Neutrophil (primary cell): ENCODE results near the gene RER1.

Source experiments
- H3K27ac ChIP-seq: fragments of 200-600 bp; sonication (generic); 2 replicates; pipeline ENCODE4 v1.5.1; 2016; ENCODE audit warnings: mild to moderate bottlenecking, moderate library complexity
- H3K27me3 ChIP-seq: fragments of 200-600 bp; sonication (generic); 2 replicates; pipeline ENCODE4 v1.6.0; 2016; ENCODE audit warnings: mild to moderate bottlenecking
- H3K36me3 ChIP-seq: fragments of 200-600 bp; sonication (generic); 2 replicates; pipeline ENCODE4 v1.5.1; 2017
- H3K4me1 ChIP-seq, 2 experiments: fragments of 200-600 bp in 1 of 2; sonication (generic) in 1 of 2; 1 replicate in 1 of 2; 2 replicates in 1 of 2; pipeline versions ENCODE4 v1.5.1 to v1.6.1; 2013 to 2016; ENCODE audit warnings: low read depth in 1 of 2, low read length in 1 of 2, mild to moderate bottlenecking in 1 of 2, moderate library complexity in 1 of 2; ENCODE audit not compliant: control insufficient read depth in 1 of 2, insufficient read depth in 1 of 2
- H3K4me3 ChIP-seq, 2 experiments: fragments of 200-600 bp in 1 of 2; sonication (generic) in 1 of 2; 1 replicate in 1 of 2; 2 replicates in 1 of 2; pipeline ENCODE4 v1.5.1; 2013 to 2016; ENCODE audit warnings: low read depth in 1 of 2, low read length in 1 of 2, mild to moderate bottlenecking in 1 of 2, moderate library complexity in 1 of 2
- H3K9me3 ChIP-seq: fragments of 200-600 bp; sonication (generic); 2 replicates; pipeline ENCODE4 v1.5.1; 2016
- TF ChIP-seq, protein P1 (sequence below): fragments of 200-600 bp; sonication (generic); IDR thresholded peaks from 2 replicates; pipeline ENCODE4 v1.5.1; 2016; ENCODE audit warnings: antibody characterized with exemption

RER1 gene

DNA sequence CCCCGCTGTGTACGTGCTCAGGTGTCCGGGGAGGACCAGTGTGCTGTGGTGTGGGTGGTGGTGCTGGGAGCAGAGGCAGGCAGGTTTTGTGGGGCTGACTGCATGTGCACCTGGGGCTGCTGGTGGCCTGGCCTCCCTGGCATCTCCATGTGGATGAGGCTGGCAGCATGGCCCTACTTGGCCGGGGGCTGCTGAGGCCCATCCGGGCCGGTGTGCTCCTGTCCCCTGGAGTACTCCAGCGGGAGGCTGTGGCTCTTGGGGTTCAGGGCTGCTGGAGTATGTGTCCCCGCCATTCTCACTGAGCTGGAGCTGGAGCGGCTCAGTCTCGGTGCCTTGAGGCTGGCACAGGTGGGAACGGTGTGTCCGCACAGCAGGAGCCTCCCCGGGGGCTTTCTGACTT, 41.6 kb downstream of the RER1 start:
- Histone ChIP-seq H3K4me1 (no peaks in the 10 kb centered on the region), H3K27me3 (peaks cover 36% of the 10 kb centered on the region), H3K27ac (no peak overlapping the region), H3K4me3 (no peak overlapping the region), H3K9me3 (no peaks in the 10 kb centered on the region), H3K36me3 (no peaks in the 10 kb centered on the region)
- TF ChIP-seq, protein P1, sequence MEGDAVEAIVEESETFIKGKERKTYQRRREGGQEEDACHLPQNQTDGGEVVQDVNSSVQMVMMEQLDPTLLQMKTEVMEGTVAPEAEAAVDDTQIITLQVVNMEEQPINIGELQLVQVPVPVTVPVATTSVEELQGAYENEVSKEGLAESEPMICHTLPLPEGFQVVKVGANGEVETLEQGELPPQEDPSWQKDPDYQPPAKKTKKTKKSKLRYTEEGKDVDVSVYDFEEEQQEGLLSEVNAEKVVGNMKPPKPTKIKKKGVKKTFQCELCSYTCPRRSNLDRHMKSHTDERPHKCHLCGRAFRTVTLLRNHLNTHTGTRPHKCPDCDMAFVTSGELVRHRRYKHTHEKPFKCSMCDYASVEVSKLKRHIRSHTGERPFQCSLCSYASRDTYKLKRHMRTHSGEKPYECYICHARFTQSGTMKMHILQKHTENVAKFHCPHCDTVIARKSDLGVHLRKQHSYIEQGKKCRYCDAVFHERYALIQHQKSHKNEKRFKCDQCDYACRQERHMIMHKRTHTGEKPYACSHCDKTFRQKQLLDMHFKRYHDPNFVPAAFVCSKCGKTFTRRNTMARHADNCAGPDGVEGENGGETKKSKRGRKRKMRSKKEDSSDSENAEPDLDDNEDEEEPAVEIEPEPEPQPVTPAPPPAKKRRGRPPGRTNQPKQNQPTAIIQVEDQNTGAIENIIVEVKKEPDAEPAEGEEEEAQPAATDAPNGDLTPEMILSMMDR = no peak

DNA sequence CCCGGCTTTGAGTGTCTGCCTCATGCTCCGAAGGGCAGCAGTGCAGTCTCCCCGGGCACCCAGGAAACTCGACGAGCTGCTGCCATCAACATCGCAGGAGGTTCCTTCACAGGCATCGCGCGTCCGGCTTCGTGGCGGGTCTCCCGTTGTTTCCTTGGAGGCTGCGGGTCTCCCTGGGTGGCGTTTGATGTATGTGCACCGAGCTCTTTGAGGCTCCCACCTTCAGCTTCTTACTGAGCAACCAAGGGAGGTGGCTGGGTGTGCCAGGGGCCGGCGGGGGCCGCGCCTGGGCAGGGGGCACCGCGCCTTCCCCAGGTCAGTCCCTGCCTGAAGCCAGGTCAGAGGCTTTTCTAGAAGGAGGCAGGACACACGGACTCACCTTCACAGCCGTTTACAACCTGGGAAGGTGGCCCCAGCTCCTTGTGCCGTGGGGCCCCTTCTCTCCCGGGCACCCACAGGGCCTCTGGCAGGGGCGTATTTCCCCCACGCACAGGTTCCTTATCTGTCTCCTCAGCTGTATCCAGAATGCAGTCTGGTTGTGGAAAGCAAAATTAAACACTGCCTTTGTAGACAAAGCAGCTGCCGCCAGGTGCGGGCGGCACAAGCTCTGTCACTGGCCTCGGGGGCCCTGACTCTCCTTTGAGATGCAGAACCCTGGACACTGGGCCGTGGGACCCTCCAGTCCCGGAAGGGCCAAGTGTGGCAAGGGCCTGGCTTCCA, 42.5 kb downstream of the RER1 start:
- H3K9me3 ChIP-seq = no peaks in the 10 kb centered on the region
- H3K27me3 ChIP-seq = peaks cover 36% of the 10 kb centered on the region
- H3K4me1 ChIP-seq = no peaks in the 10 kb centered on the region
- no peak overlapping the region for H3K4me3 ChIP-seq
- no peak overlapping the region for H3K27ac ChIP-seq
- TF ChIP-seq, protein P1 = no peak
- no peaks in the 10 kb centered on the region for H3K36me3 ChIP-seq

DNA sequence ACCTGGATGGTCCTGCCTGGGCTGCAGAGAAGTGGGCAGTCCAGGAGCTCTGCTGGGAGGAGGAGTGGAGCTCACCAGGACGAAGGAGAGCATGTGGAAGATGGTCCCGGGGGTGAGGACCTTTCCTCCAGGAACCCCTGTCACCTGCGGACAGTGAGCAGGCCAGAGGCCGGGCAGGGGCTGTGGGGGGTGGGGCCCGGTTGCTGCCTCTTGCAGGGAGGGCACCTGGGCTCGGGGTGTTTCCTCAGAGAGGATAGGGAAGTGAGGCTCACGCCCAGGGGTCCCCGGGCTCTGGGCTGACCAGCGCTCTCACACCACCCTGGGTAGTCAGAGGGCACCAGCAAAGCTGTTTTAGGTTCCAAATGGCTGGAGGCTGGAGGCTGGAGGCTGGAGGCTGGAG, 43.5 kb downstream of the RER1 start:
- peaks cover 36% of the 10 kb centered on the region for H3K27me3 ChIP-seq
- H3K4me3 ChIP-seq = no peak overlapping the region
- H3K27ac ChIP-seq = no peak overlapping the region
- no peaks in the 10 kb centered on the region for H3K4me1 ChIP-seq
- no peaks in the 10 kb centered on the region for H3K36me3 ChIP-seq
- no peaks in the 10 kb centered on the region for H3K9me3 ChIP-seq
- TF ChIP-seq, protein P1 = no peak

DNA sequence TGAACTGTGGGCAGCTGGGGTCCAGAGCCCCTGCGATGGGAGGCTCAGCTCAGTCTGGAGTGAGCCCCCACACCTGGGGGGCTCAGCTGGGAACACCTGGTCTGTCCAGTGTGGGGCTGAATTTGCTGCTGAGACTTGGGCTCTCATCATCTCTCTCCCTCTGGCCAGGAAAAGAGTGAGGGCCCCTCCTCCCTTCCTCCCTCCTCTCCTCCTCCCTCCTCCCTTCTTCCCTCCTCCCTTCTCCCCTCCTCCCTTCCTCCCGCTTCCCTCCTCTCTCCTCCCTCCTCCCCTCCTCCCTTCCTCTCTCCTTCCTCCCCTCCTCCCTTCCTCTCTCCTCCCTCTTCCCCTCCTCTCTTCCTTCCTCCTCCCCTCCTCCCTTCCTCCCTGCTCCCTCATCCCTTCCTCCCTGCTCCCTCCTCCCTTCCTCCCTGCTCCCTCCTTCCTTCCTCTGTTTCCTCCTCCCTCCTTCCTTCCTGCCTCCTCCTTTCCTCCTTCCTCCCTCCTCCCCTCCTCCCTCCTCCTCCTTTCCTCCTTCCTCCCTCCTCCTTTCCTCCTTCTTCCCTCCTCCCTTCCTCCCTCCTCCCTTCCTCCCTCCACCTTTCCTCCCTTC, 44.2 kb downstream of the RER1 start:
- Histone ChIP-seq H3K27me3 (peaks cover 38% of the 10 kb centered on the region), H3K4me1 (no peaks in the 10 kb centered on the region), H3K27ac (no peak overlapping the region)

DNA sequence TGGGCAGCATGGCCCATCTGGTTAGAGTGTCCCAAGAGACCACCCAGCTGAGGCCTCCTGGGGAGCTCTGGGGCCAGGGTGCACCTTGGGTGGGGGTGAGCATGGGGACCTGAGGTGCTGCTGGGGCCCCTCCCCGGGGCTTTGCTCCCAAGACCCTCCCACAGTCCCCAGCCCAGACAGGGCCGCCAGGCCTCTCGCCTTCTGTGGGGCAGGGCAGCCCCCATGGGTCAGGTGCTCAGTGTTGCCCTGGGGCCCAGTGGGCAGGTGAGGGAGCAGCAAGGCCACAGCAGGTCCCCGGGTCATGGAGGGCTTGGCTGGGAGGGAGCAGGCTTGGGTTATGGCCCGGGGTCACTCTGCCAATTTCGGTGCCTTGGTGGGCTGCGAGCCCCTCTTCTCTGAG, 45.2 kb downstream of the RER1 start:
- Histone ChIP-seq H3K27me3 (peaks cover 48% of the 10 kb centered on the region), H3K27ac (no peak overlapping the region), H3K36me3 (no peaks in the 10 kb centered on the region), H3K4me3 (no peak overlapping the region), H3K9me3 (no peaks in the 10 kb centered on the region), H3K4me1 (no peaks in the 10 kb centered on the region)
- TF ChIP-seq, protein P1 = no peak

More for the DNA sequence above, 44.2 kb downstream of the RER1 start:
- TF ChIP-seq, protein P1 = no peak
- no peaks in the 10 kb centered on the region for H3K9me3 ChIP-seq
- H3K4me3 ChIP-seq = no peak overlapping the region
- H3K36me3 ChIP-seq = no peaks in the 10 kb centered on the region
